ENCODE data around the gene PDE3A. TPM values are rescaled to one million over a fixed set of nuclear protein-coding genes. Genes with fewer than 3 reads are reported as not detected.

Gene PDE3A
- total RNA-seq, 2 experiments from 2014 or later = not detected

GRCh38 chr12:20452496-20453010 lies 84.2 kb downstream of the PDE3A start:
- POLR2A ChIA-PET = no interaction called here
- CTCF ChIA-PET = interaction anchor here (0.6 kb wide), 1 partner anchor 8 kb away, joined by 3 read pairs; no protein-coding TSS in a partner anchor

- CTCF ChIA-PET = no interaction called here
- POLR2A ChIA-PET = no interaction called here
Observed at GRCh38 chr12:20453756-20454310, 85.5 kb downstream of the PDE3A start.

- POLR2A ChIA-PET = no interaction called here
- CTCF ChIA-PET = no interaction called here
Observed at GRCh38 chr12:20455001-20455706, 86.8 kb downstream of the PDE3A start.

GRCh38 chr12:20457582-20457981 lies 89.2 kb downstream of the PDE3A start:
- ChIA-PET POLR2A (no interaction called here), CTCF (no interaction called here)

- ChIA-PET CTCF (no interaction called here), POLR2A (no interaction called here)
Observed at GRCh38 chr12:20458011-20458410, 89.7 kb downstream of the PDE3A start.

GRCh38 chr12:20459920-20460319 lies 91.6 kb downstream of the PDE3A start:
- CTCF ChIA-PET = no interaction called here

GRCh38 chr12:20460956-20461355 lies 92.6 kb downstream of the PDE3A start:
- CTCF ChIA-PET = interaction anchor here (0.7 kb wide), 1 partner anchor 8 kb away, joined by 3 read pairs; no protein-coding TSS in a partner anchor

More at GRCh38 chr12:20459920-20460319, 91.6 kb downstream of the PDE3A start:
- POLR2A ChIA-PET = no interaction called here

GRCh38 chr12:20463913-20464524 lies 95.7 kb downstream of the PDE3A start:
- ChIA-PET POLR2A (no interaction called here), CTCF (no interaction called here)

More at GRCh38 chr12:20460956-20461355, 92.6 kb downstream of the PDE3A start:
- POLR2A ChIA-PET = no interaction called here

- ChIA-PET POLR2A (no interaction called here), CTCF (no interaction called here)
Observed at GRCh38 chr12:20469300-20469699, 101.0 kb downstream of the PDE3A start.

- POLR2A ChIA-PET = no interaction called here
Observed at GRCh38 chr12:20469756-20470155, 101.4 kb downstream of the PDE3A start.

GRCh38 chr12:20472102-20472782 lies 103.9 kb downstream of the PDE3A start:
- ChIA-PET CTCF (no interaction called here), POLR2A (no interaction called here)

More at GRCh38 chr12:20469756-20470155, 101.4 kb downstream of the PDE3A start:
- CTCF ChIA-PET = no interaction called here

GRCh38 chr12:20473133-20473532 lies 104.8 kb downstream of the PDE3A start:
- POLR2A ChIA-PET = no interaction called here
- CTCF ChIA-PET = no interaction called here

GRCh38 chr12:20474016-20474415 lies 105.7 kb downstream of the PDE3A start:
- ChIA-PET POLR2A (no interaction called here), CTCF (no interaction called here)

- ChIA-PET CTCF (no interaction called here), POLR2A (no interaction called here)
Observed at GRCh38 chr12:20474443-20474842, 106.1 kb downstream of the PDE3A start.

GRCh38 chr12:20475542-20475941 lies 107.2 kb downstream of the PDE3A start:
- POLR2A ChIA-PET = no interaction called here
- CTCF ChIA-PET = no interaction called here

- CTCF ChIA-PET = no interaction called here
- POLR2A ChIA-PET = no interaction called here
Observed at GRCh38 chr12:20476551-20476950, 108.2 kb downstream of the PDE3A start.

GRCh38 chr12:20477255-20477654 lies 108.9 kb downstream of the PDE3A start:
- POLR2A ChIA-PET = no interaction called here
- CTCF ChIA-PET = no interaction called here

GRCh38 chr12:20477672-20478071 lies 109.3 kb downstream of the PDE3A start:
- POLR2A ChIA-PET = no interaction called here
- CTCF ChIA-PET = no interaction called here

- CTCF ChIA-PET = no interaction called here
Observed at GRCh38 chr12:20482491-20483054, 114.2 kb downstream of the PDE3A start.

GRCh38 chr12:20483776-20484175 lies 115.4 kb downstream of the PDE3A start:
- CTCF ChIA-PET = no interaction called here
- POLR2A ChIA-PET = no interaction called here

More at GRCh38 chr12:20482491-20483054, 114.2 kb downstream of the PDE3A start:
- POLR2A ChIA-PET = no interaction called here
